Activated T-helper 2 cell treated with anti-CD3 and anti-CD28 coated beads, Interferon-gamma antibody, Interleukin-2, Interleukin-4, amounts not matched to agents 10 μg/mL and 5 μg/mL and 100 μg/mL, durations not matched to agents 14 hours and 24 hours and 36 hours (primary cell): ENCODE measurements around the gene RRAS2. TPM values are rescaled to one million over a fixed set of nuclear protein-coding genes. Genes with fewer than 3 reads are reported as not detected.

ENCODE experiments used
- DNase-seq: peaks from one replicate; pipeline ENCODE4 v3.0.0; 2021; ENCODE audit warnings: low spot score
- H3K27ac Mint-ChIP-seq: one replicate; pipeline ENCODE4 v1.8.0; 2021; ENCODE audit warnings: mixed read lengths
- H3K27me3 Mint-ChIP-seq: one replicate; pipeline ENCODE4 v1.8.0; 2021; ENCODE audit warnings: low read depth, mixed read lengths
- H3K36me3 Mint-ChIP-seq: one replicate; pipeline ENCODE4 v1.8.0; 2021; ENCODE audit warnings: low read depth, mixed read lengths
- H3K4me1 Mint-ChIP-seq: one replicate; pipeline ENCODE4 v1.8.0; 2021; ENCODE audit warnings: low read depth, mixed read lengths
- H3K4me3 Mint-ChIP-seq: one replicate; pipeline ENCODE4 v1.8.0; 2021; ENCODE audit warnings: low read depth, mild to moderate bottlenecking, moderate library complexity, mixed read lengths
- H3K9me3 Mint-ChIP-seq: one replicate; pipeline ENCODE4 v1.8.0; 2021; ENCODE audit warnings: mixed read lengths
- intact Hi-C: fragments of 100-400 bp; cut with micrococcal nuclease; formaldehyde crosslinking; loops from one replicate; pipeline ENCODE4 v1.15.1; 2023
- total RNA-seq: library from RNA; stranded (reverse); gene quantifications from 2 replicates; pipeline ENCODE4 v1.2.3, GENCODE V29; 2022

Gene RRAS2
- total RNA-seq, 1 donor from 2014 or later = 65.2 TPM

DNA sequence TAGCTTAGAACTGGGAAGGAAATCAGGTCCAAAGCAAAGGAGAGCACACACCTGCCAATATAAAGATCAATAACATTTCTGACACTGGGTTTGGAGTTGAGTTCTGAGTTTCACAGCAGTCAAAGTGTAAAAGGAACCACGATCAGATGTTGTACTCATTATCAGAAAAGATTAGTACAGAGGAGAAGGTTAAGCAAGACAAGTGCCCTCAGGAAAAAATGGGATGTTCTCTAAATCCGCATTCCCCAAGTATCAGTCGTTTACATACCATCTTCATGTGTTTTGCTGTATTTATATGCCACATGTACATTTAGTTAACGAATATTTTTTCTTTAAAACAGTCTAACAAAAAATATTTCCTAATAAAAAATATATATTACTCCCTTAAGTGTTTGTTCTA lies 23.0 kb upstream of the RRAS2 start:
- no peak overlapping the region for H3K27ac Mint-ChIP-seq
- intact Hi-C loops = no loop called here
- peaks cover 16% of the 10 kb centered on the region for H3K4me1 Mint-ChIP-seq
- H3K36me3 Mint-ChIP-seq = no peaks in the 10 kb centered on the region
- peaks cover 31% of the 10 kb centered on the region for H3K27me3 Mint-ChIP-seq
- H3K4me3 Mint-ChIP-seq = no peak overlapping the region
- no peak for DNase-seq
- no peaks in the 10 kb centered on the region for H3K9me3 Mint-ChIP-seq

DNA sequence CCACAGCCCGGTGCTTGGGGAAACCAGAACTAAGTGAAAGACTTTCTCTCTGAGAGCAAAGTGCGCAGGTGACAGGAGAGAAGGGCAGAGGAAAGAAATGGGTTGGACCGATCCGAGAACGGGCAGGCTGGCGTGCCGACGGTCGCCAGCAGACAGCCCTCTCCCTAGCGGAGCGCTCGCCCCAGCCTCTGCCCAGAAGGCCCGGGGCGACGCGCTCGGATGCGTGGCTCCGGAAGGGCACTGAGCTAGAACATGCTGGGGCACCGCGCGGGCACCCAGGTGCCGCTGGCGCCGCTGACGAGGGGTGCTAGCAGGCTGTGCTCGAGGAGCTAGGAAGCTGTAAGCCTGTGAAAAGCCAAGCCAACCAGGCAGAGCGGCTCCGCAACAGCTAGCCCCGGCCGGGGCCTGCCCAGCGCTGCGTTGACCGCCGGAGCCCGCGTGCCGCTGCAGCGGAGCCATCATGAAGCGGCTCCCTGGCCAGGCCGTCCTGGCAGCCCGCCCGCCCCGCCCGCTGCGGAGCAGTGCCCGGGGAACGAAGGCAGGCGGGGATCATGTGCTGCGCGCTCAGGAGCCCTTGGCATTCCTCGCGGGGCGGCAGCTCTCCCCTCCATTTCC lies 22.1 kb upstream of the RRAS2 start:
- intact Hi-C loops = no loop called here
- Mint-ChIP-seq H3K27ac (no peak overlapping the region), H3K4me1 (peaks cover 21% of the 10 kb centered on the region), H3K9me3 (no peaks in the 10 kb centered on the region), H3K4me3 (peak overlapping the region; percentile 58), H3K27me3 (peaks cover 27% of the 10 kb centered on the region), H3K36me3 (no peaks in the 10 kb centered on the region)
- DNase-seq = peak; percentile 14

DNA sequence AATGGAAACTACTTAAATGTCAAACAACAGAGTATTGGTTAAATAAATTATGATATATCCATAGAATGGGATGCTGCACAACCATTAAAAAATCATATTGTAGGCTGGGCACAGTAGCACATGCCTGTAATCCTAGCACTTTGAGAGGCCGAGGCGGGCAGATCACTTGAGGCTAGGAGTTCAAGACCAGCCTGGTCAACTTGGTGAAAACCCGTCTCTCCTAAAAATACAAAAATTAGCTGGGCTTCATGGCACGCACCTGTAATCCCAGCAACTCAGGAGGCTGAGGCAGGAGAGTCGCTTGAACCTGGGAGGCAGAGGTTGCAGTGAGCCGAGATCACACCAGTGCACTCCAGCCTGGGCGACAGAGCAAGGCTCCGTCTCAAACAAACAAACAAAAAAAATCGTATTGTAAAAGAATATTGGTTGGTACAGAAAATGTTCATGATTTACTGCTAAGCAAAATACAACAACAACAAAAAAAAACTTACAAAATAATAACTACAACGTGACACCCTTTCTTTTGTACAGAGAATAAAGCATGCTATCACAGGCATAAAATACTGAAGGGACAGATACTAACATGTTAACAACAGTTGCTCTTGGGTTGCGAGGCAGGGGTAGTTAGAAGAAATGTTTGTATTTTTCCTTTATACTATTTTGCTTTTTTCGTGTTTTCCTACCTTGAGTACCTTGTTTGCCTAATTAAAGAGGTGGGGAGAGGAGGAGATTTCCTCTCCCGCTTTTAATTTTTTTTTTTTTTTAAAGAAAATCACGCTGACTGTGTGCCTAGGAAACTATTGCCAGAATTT lies 21.3 kb upstream of the RRAS2 start:
- intact Hi-C loops = no loop called here
- H3K27me3 Mint-ChIP-seq = peaks cover 27% of the 10 kb centered on the region
- H3K27ac Mint-ChIP-seq = no peak overlapping the region
- peak overlapping the region; percentile 58 for H3K4me3 Mint-ChIP-seq
- peaks cover 26% of the 10 kb centered on the region for H3K4me1 Mint-ChIP-seq
- H3K9me3 Mint-ChIP-seq = no peaks in the 10 kb centered on the region
- no peaks in the 10 kb centered on the region for H3K36me3 Mint-ChIP-seq
- DNase-seq = no peak

DNA sequence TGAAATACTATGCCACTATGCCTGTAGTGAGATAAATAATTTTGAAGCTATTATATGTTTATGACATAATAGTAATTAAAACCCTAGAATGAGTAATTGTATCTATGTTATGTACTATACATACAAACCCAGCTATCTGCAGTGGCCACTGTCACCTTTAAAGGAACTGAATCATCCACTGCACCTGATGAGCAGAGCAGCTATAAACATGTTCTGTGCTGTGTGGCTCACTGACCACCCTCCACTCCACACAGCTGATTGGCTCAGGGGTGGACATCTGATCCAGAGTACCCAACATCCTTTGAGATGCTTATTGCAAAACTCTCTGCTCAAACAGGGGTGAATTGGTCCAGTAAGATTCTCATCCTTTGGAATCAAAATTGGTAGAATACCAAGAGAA lies 19.2 kb upstream of the RRAS2 start:
- Mint-ChIP-seq H3K4me3 (no peak overlapping the region), H3K27me3 (peaks cover 25% of the 10 kb centered on the region), H3K36me3 (no peaks in the 10 kb centered on the region), H3K4me1 (peaks cover 46% of the 10 kb centered on the region), H3K9me3 (no peaks in the 10 kb centered on the region), H3K27ac (no peak overlapping the region)
- DNase-seq = no peak
- intact Hi-C loops = loop anchor here (5.0 to 10.0 kb wide), 2 partner anchors 76 to 267 kb away; partner anchors contain the start of gene PDE3B

DNA sequence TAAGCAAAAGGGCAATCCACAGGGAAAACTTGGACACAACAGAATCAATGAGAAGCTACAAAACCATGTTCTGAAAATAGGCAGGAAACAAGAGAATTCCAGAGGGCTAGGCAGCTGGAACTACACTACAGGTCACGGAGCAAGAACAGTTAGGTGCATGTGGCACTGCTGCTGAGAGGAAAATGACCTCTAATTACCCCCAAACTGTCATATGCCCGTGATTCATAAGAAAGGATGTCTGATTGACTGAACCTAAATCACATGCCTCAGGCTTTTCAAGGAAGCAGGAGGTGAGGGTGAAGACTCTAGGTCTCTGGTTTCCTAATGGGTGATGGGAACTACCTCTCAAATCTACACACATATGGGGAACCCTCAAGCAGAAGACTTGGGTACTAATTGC lies 17.9 kb upstream of the RRAS2 start:
- Mint-ChIP-seq H3K4me1 (peaks cover 52% of the 10 kb centered on the region), H3K36me3 (no peaks in the 10 kb centered on the region), H3K27ac (no peak overlapping the region), H3K27me3 (peaks cover 16% of the 10 kb centered on the region), H3K9me3 (no peaks in the 10 kb centered on the region), H3K4me3 (no peak overlapping the region)
- intact Hi-C loops = loop anchor here (5.0 to 10.0 kb wide), 2 partner anchors 75 to 268 kb away; partner anchors contain the start of gene PDE3B
- no peak for DNase-seq

DNA sequence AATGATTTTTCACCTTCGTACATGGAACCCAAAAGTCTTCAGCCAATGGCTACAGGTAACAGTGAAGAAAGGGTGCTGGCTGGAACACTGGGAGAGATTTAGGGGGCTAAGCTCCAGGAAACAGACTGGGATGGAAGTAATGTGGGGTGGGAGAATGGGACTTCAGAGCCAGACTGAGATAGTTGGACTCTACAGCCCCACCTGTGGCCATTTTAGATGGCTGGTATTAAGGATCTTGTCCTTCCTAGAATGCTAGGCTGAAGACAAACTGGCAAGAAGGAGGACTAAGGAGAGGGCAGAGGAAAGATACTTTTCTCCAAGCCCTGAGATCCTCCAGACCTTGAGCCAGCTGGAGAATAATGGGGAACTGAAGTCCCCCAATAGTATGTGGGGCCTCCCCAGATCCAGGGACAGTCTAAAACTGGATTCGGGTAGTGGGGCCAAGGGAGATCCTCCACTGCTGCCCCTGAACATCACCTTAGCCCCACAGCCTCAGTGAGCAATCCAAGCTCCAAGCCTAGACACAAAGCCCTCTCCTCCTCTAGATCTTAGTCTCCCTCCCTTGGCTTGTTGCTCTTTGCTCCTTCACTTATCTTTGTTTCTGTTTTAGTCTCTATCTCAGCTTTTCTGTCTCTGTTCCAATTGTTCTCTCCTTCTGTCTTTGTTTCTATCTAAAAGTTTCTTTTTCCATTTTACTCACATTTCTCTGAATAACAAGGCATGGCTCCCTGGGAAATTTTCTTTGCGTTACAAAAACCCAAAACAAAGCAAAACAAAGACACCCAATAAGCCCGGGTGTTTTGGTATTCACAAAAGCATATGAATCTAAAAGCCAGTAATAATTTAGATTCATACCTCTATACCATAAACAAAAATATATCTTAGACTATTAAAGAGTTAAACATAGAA lies 16.2 kb upstream of the RRAS2 start:
- Mint-ChIP-seq H3K36me3 (no peaks in the 10 kb centered on the region), H3K9me3 (no peaks in the 10 kb centered on the region), H3K27ac (peak overlapping the region; percentile 78), H3K27me3 (peaks cover 10% of the 10 kb centered on the region), H3K4me1 (peaks cover 53% of the 10 kb centered on the region), H3K4me3 (peak overlapping the region; percentile 1)
- intact Hi-C loops = loop anchor here (1.0 to 10.0 kb wide), 5 partner anchors 16 to 270 kb away; partner anchors contain the start of genes PDE3B and RRAS2
- no peak for DNase-seq

DNA sequence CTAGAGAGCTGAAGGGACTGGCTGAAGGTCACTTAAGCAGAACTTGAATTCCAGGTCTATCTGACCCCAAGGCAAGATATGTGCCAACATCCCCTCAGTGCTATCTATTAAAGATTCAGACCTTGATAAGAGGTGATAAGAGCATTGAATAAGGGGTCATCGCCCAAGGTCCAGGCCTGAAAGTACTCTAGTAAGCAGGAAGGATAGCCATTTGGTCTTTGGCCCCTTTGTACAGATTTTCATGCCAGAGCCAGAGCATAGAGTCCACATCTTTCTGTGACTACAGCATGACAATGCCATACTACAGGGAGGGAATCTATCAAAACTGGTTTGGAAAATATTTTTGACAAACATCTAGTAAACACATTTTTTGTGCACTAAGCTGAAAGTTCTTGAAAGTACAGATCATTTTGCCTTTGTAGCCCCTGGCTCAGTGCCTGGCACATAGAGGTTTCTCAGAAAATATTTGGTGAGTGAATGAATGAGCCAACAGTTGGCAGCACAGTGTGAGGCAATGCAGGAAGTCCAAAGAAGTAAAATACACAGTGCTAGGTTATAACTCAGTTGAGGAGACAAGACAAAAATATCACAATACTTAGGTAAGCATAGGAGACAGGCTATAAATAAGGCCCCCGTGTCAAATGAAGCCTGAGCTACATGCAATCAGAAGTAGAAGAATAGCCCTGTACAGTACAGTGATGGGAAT lies 15.1 kb upstream of the RRAS2 start:
- Mint-ChIP-seq H3K27me3 (peaks cover 5% of the 10 kb centered on the region), H3K27ac (peak overlapping the region; percentile 78), H3K4me1 (peaks cover 63% of the 10 kb centered on the region), H3K36me3 (no peaks in the 10 kb centered on the region), H3K4me3 (no peak overlapping the region), H3K9me3 (no peaks in the 10 kb centered on the region)
- DNase-seq = no peak
- intact Hi-C loops = loop anchor here (10.0 kb wide), 1 partner anchor 271 kb away; the partner anchor contains the start of gene PDE3B

DNA sequence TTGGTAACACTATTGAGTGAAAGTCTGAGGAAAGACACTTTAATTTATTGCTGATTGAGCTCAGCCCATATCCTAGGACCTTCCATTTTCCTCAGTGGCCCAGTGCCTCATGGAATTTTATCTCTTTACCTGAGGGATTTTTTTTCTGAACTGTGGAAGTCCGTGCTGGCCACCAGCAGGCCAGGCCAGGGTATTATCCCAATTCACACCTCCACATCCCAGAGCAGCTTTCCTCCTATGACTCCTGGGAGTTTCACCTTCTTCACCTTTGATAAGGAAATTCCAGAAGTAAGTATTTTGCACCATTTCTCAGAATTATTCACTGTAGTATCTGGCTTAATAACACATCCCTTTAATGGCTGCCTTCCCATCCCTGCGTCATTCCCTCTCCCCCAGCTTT lies 13.0 kb upstream of the RRAS2 start:
- Mint-ChIP-seq H3K27me3 (no peaks in the 10 kb centered on the region), H3K9me3 (no peaks in the 10 kb centered on the region), H3K36me3 (no peaks in the 10 kb centered on the region), H3K4me3 (no peak overlapping the region), H3K4me1 (peaks cover 68% of the 10 kb centered on the region), H3K27ac (no peak overlapping the region)
- no peak for DNase-seq
- intact Hi-C loops = loop anchor here (10.0 kb wide), 1 partner anchor 273 kb away; the partner anchor contains the start of gene PDE3B

DNA sequence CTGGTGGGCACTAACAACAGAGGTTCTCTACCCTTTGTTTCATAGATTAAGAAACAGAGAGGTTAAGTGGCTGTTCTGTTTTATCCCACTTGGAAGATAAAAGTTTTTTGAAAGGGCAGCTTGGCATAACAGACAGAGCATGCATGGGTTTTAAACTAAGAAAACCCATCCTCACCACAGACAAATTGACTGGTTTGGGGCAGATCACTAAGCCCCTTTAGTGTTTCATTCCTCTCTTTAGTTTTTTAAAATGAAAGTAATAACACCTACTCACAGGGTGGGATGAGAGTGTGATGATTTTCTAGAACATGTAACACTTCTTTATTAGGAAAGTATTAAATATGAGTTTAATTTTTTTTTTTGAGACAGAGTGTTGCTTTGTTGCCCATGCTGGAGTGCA lies 12.3 kb upstream of the RRAS2 start:
- peaks cover 64% of the 10 kb centered on the region for H3K4me1 Mint-ChIP-seq

DNA sequence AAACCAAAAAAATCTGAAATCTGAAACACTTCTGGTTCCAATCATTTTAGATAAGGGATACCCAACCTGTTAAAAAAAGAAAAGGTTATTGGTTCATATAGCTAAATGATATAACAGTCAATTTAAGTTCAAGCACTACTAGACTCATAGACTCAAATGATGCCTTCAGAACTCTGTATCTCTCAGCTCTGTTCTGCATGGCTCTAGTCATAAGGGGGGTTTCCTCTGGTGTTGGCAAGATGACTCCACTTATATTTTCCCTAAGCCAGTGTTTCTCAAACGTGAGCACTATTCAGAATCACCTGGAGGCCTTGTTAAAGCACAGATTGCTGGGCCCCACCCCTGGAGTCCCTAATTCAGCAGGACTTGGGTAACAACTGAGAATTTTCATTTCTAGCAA lies 11.5 kb upstream of the RRAS2 start:
- Mint-ChIP-seq H3K36me3 (no peaks in the 10 kb centered on the region), H3K27ac (no peak overlapping the region), H3K4me3 (no peak overlapping the region), H3K27me3 (no peaks in the 10 kb centered on the region), H3K4me1 (peaks cover 63% of the 10 kb centered on the region), H3K9me3 (no peaks in the 10 kb centered on the region)
- intact Hi-C loops = loop anchor here (10.0 kb wide), 1 partner anchor 274 kb away; the partner anchor contains the start of gene PDE3B
- no peak for DNase-seq

More for the DNA sequence above, 12.3 kb upstream of the RRAS2 start:
- no peaks in the 10 kb centered on the region for H3K9me3 Mint-ChIP-seq
- no peaks in the 10 kb centered on the region for H3K36me3 Mint-ChIP-seq
- no peaks in the 10 kb centered on the region for H3K27me3 Mint-ChIP-seq
- no peak overlapping the region for H3K4me3 Mint-ChIP-seq
- intact Hi-C loops = loop anchor here (10.0 kb wide), 1 partner anchor 274 kb away; the partner anchor contains the start of gene PDE3B
- no peak overlapping the region for H3K27ac Mint-ChIP-seq
- DNase-seq = no peak

DNA sequence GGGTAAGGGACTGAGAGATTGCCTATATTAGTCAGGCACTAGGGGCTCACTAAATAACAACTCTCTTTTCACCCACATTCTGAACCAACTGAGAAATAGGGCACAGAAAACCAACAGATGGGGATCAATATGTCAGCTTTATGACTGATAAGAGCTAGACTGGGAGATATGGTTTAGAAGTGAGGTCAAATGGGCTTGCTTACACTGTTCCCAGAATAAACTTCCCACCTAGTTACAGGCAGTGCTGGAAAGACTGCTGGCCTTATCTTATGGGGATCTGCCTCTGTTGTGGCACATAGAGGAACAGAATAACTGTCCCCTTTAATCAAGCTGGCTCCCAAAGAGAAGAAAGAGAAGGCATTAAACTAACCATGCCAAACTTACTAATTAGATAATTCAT lies 10.6 kb upstream of the RRAS2 start:
- no peak overlapping the region for H3K27ac Mint-ChIP-seq
- H3K4me1 Mint-ChIP-seq = peaks cover 56% of the 10 kb centered on the region
- DNase-seq = no peak

DNA sequence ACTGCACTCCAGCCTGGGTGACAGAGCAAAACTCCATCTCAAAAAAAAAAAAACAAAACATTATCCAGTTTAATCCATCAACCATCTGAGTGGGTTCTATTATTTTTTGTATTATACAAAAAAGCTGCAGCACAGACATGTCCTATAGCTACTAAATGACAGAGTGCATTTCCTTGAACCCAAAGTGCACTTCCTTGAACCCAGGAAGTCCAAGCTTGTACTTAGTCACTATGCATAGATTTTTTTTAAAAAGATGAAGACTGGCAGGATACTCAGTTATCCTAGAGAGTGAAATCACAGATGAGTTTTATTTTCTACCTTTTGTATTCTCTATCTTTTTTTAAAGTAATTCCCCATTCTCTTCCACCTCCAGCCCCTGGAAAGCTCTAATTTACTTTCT lies 8.0 kb upstream of the RRAS2 start:
- DNase-seq = no peak
- no peaks in the 10 kb centered on the region for H3K27me3 Mint-ChIP-seq
- intact Hi-C loops = no loop called here
- H3K4me1 Mint-ChIP-seq = peaks cover 41% of the 10 kb centered on the region
- no peak overlapping the region for H3K4me3 Mint-ChIP-seq
- no peak overlapping the region for H3K27ac Mint-ChIP-seq
- H3K36me3 Mint-ChIP-seq = no peaks in the 10 kb centered on the region
- no peaks in the 10 kb centered on the region for H3K9me3 Mint-ChIP-seq

More for the DNA sequence above, 10.6 kb upstream of the RRAS2 start:
- Mint-ChIP-seq H3K27me3 (no peaks in the 10 kb centered on the region), H3K4me3 (no peak overlapping the region), H3K36me3 (no peaks in the 10 kb centered on the region), H3K9me3 (no peaks in the 10 kb centered on the region)
- intact Hi-C loops = no loop called here
